C4-2B (cell line): Measurements from ENCODE around the gene RIPOR2.

Experiments
- H3K27ac ChIP-seq: fragments of 450-650 bp; 2 replicates; pipeline ENCODE4 v1.5.1; 2017
- CTCF ChIP-seq: fragments of 450-650 bp; conservative IDR thresholded peaks from 2 replicates; pipeline ENCODE4 v1.5.1; 2017; ENCODE audit warnings: mild to moderate bottlenecking
- ZFX ChIP-seq: fragments of 450-650 bp; IDR thresholded peaks from 2 replicates; pipeline ENCODE4 v1.6.1; 2017

The RIPOR2 gene

GRCh38 chr6:24930431-24930871, 5.3 kb downstream of the RIPOR2 start:
- no peak for TF ChIP-seq ZFX
- no peak for TF ChIP-seq CTCF
- H3K27ac ChIP-seq = no peak overlapping the region

- no peak overlapping the region; the same call in 1 of the 2 replicates for H3K27ac ChIP-seq
- TF ChIP-seq ZFX (no peak), CTCF (no peak)
Measured at GRCh38 chr6:24929242-24929641, 6.5 kb downstream of the RIPOR2 start.

- H3K27ac ChIP-seq = no peak overlapping the region
- TF ChIP-seq ZFX (no peak), CTCF (no peak)
Measured at GRCh38 chr6:24927985-24928745, 7.6 kb downstream of the RIPOR2 start.

- TF ChIP-seq CTCF (no peak), ZFX (no peak)
- peak overlapping the region; percentile 86 for H3K27ac ChIP-seq
Measured at GRCh38 chr6:24927277-24927955, 8.3 kb downstream of the RIPOR2 start.

- peak overlapping the region; percentile 86 for H3K27ac ChIP-seq
Measured at GRCh38 chr6:24926647-24927046, 9.1 kb downstream of the RIPOR2 start.

- peak overlapping the region; percentile 86 for H3K27ac ChIP-seq
Measured at GRCh38 chr6:24926192-24926591, 9.6 kb downstream of the RIPOR2 start.

GRCh38 chr6:24925661-24926060, 10.1 kb downstream of the RIPOR2 start:
- H3K27ac ChIP-seq = peak overlapping the region; percentile 99
- TF ChIP-seq CTCF = no peak
- no peak for TF ChIP-seq ZFX

More at GRCh38 chr6:24926192-24926591, 9.6 kb downstream of the RIPOR2 start:
- no peak for TF ChIP-seq ZFX
- no peak; the same call in 1 of the 2 replicates for TF ChIP-seq CTCF
